HUES48 (cell line): ENCODE results near the gene MAG.
"Not testable (repeated sequence)": the region's sequence is repeated elsewhere in the genome, so short reads cannot be mapped to it uniquely, and the experiment has no call there.

Source experiments
- H3K27ac ChIP-seq: one replicate; pipeline ENCODE4 v1.7.0; 2013; ENCODE audit warnings: low read depth, low read length, inconsistent platforms
- H3K27me3 ChIP-seq: 2 replicates; pipeline ENCODE4 v1.6.1; 2013; ENCODE audit warnings: mild to moderate bottlenecking, low read length; ENCODE audit not compliant: control insufficient read depth, insufficient read depth
- H3K36me3 ChIP-seq: 2 replicates; pipeline ENCODE4 v1.6.1; 2013; ENCODE audit warnings: low read length; ENCODE audit not compliant: control insufficient read depth, insufficient read depth
- H3K4me1 ChIP-seq: 2 replicates; pipeline ENCODE4 v1.6.1; 2013; ENCODE audit warnings: mild to moderate bottlenecking, low read length; ENCODE audit not compliant: control insufficient read depth, insufficient read depth
- H3K4me3 ChIP-seq: 2 replicates; pipeline ENCODE4 v1.5.1; 2013; ENCODE audit warnings: mild to moderate bottlenecking, low read depth, low read length
- H3K9ac ChIP-seq: 2 replicates; pipeline ENCODE4 v1.6.1; 2013; ENCODE audit warnings: mild to moderate bottlenecking, low read depth, low read length, moderate library complexity
- H3K9me3 ChIP-seq: 2 replicates; pipeline ENCODE4 v1.6.1; 2013; ENCODE audit warnings: low read length; ENCODE audit not compliant: control insufficient read depth, insufficient read depth

Gene MAG

GRCh38 chr19:35286101-35286500, 5.9 kb upstream of the MAG start:
- not testable (repeated sequence) for H3K4me1 ChIP-seq, H3K4me3 ChIP-seq, H3K9ac ChIP-seq, H3K27me3 ChIP-seq, H3K9me3 ChIP-seq, H3K27ac ChIP-seq, H3K36me3 ChIP-seq

- H3K27ac ChIP-seq = no peak overlapping the region
- H3K9ac ChIP-seq = no peak overlapping the region
- no peak overlapping the region for H3K4me3 ChIP-seq
- no peaks in the 10 kb centered on the region for H3K27me3 ChIP-seq
- no peaks in the 10 kb centered on the region for H3K9me3 ChIP-seq
- peaks cover 7% of the 10 kb centered on the region; the same call in 1 of the 2 replicates for H3K4me1 ChIP-seq
- H3K36me3 ChIP-seq = no peaks in the 10 kb centered on the region
Observed at GRCh38 chr19:35287713-35288112, 4.2 kb upstream of the MAG start.

- Histone ChIP-seq H3K4me3 (no peak overlapping the region), H3K9ac (no peak overlapping the region), H3K9me3 (no peaks in the 10 kb centered on the region), H3K36me3 (no peaks in the 10 kb centered on the region), H3K27me3 (no peaks in the 10 kb centered on the region), H3K4me1 (peaks cover 7% of the 10 kb centered on the region; the same call in 1 of the 2 replicates), H3K27ac (no peak overlapping the region)
Observed at GRCh38 chr19:35288331-35288730, 3.6 kb upstream of the MAG start.

- H3K9ac ChIP-seq = no peak overlapping the region
- no peaks in the 10 kb centered on the region for H3K27me3 ChIP-seq
- H3K4me1 ChIP-seq = peaks cover 7% of the 10 kb centered on the region; the same call in 1 of the 2 replicates
- no peak overlapping the region for H3K4me3 ChIP-seq
- H3K36me3 ChIP-seq = no peaks in the 10 kb centered on the region
- no peaks in the 10 kb centered on the region for H3K9me3 ChIP-seq
- H3K27ac ChIP-seq = no peak overlapping the region
Observed at GRCh38 chr19:35288906-35289305, 3.1 kb upstream of the MAG start.

- Histone ChIP-seq H3K27ac (no peak overlapping the region), H3K36me3 (no peaks in the 10 kb centered on the region), H3K4me3 (no peak overlapping the region), H3K9ac (no peak overlapping the region), H3K27me3 (no peaks in the 10 kb centered on the region), H3K9me3 (no peaks in the 10 kb centered on the region), H3K4me1 (no peaks in the 10 kb centered on the region; the same call in 1 of the 2 replicates)
Observed at GRCh38 chr19:35290381-35291127, 1.4 kb upstream of the MAG start.

- Histone ChIP-seq H3K36me3 (no peaks in the 10 kb centered on the region), H3K4me1 (peaks cover 4% of the 10 kb centered on the region; the same call in 1 of the 2 replicates), H3K9ac (no peak overlapping the region), H3K9me3 (no peaks in the 10 kb centered on the region), H3K27ac (no peak overlapping the region), H3K27me3 (no peaks in the 10 kb centered on the region), H3K4me3 (no peak overlapping the region)
Observed at GRCh38 chr19:35291259-35291658, 702 bp upstream of the MAG start.

GRCh38 chr19:35292421-35293362, 731 bp downstream of the MAG start:
- peaks cover 4% of the 10 kb centered on the region; the same call in 1 of the 2 replicates for H3K4me1 ChIP-seq

GRCh38 chr19:35293363-35293739, 1.4 kb downstream of the MAG start:
- Histone ChIP-seq H3K27ac (no peak overlapping the region), H3K4me1 (peaks cover 4% of the 10 kb centered on the region; the same call in 1 of the 2 replicates), H3K9me3 (no peaks in the 10 kb centered on the region), H3K27me3 (no peaks in the 10 kb centered on the region), H3K9ac (no peak overlapping the region), H3K36me3 (no peaks in the 10 kb centered on the region), H3K4me3 (no peak overlapping the region)

More at GRCh38 chr19:35292421-35293362, 731 bp downstream of the MAG start:
- Histone ChIP-seq H3K9me3 (no peaks in the 10 kb centered on the region), H3K9ac (no peak overlapping the region), H3K27me3 (no peaks in the 10 kb centered on the region), H3K36me3 (no peaks in the 10 kb centered on the region), H3K27ac (no peak overlapping the region), H3K4me3 (no peak overlapping the region)

- peaks cover 4% of the 10 kb centered on the region; the same call in 1 of the 2 replicates for H3K4me1 ChIP-seq
- no peaks in the 10 kb centered on the region for H3K9me3 ChIP-seq
- no peak overlapping the region for H3K4me3 ChIP-seq
- H3K27ac ChIP-seq = no peak overlapping the region
- H3K36me3 ChIP-seq = no peaks in the 10 kb centered on the region
- H3K27me3 ChIP-seq = no peaks in the 10 kb centered on the region
- no peak overlapping the region for H3K9ac ChIP-seq
Observed at GRCh38 chr19:35293808-35294207, 1.8 kb downstream of the MAG start.

- Histone ChIP-seq H3K9ac (no peak overlapping the region), H3K4me3 (no peak overlapping the region), H3K9me3 (no peaks in the 10 kb centered on the region), H3K36me3 (no peaks in the 10 kb centered on the region), H3K4me1 (peaks cover 4% of the 10 kb centered on the region; the same call in 1 of the 2 replicates), H3K27ac (no peak overlapping the region), H3K27me3 (no peaks in the 10 kb centered on the region)
Observed at GRCh38 chr19:35294328-35294727, 2.4 kb downstream of the MAG start.
